Kidney epithelial cell (primary cell): Measurements from ENCODE around the gene KCNK18. TPM values are rescaled to one million over a fixed set of nuclear protein-coding genes. Genes with fewer than 3 reads are reported as not detected.

Experiments
- DNase-seq: peaks from one replicate; pipeline ENCODE4 v3.0.0-alpha.2; 2010; ENCODE audit warnings: low read depth
- H3K27me3 ChIP-seq: 2 replicates; pipeline ENCODE4 v1.6.0; 2011; ENCODE audit warnings: low read length; ENCODE audit not compliant: control insufficient read depth, insufficient read depth
- H3K36me3 ChIP-seq: 2 replicates; pipeline ENCODE4 v1.5.1; 2011; ENCODE audit warnings: low read length; ENCODE audit not compliant: control insufficient read depth, insufficient read depth
- H3K4me3 ChIP-seq: 2 replicates; pipeline ENCODE4 v1.5.1; 2011; ENCODE audit warnings: low read depth, mild to moderate bottlenecking, control low read depth, low read length
- total RNA-seq: library from RNA; depleted of rRNA; stranded (reverse); fragments of >200 nt; gene quantifications from 2 replicates; pipeline ENCODE4 v1.2.3, GENCODE V29; 2015
- TF ChIP-seq, protein P1 (sequence below): IDR thresholded peaks from 2 replicates; pipeline ENCODE4 v1.5.1; 2011; ENCODE audit warnings: mild to moderate bottlenecking, moderate library complexity, low read length, control low read depth, inconsistent platforms; ENCODE audit not compliant: insufficient read depth, poor library complexity, severe bottlenecking

Gene KCNK18
- total RNA-seq, 1 donor from 2014 or later, result not detected

- Histone ChIP-seq H3K36me3 (no peaks in the 10 kb centered on the region), H3K27me3 (peaks cover 78% of the 10 kb centered on the region), H3K4me3 (no peak overlapping the region)
- no peak for DNase-seq
- TF ChIP-seq, protein P1, sequence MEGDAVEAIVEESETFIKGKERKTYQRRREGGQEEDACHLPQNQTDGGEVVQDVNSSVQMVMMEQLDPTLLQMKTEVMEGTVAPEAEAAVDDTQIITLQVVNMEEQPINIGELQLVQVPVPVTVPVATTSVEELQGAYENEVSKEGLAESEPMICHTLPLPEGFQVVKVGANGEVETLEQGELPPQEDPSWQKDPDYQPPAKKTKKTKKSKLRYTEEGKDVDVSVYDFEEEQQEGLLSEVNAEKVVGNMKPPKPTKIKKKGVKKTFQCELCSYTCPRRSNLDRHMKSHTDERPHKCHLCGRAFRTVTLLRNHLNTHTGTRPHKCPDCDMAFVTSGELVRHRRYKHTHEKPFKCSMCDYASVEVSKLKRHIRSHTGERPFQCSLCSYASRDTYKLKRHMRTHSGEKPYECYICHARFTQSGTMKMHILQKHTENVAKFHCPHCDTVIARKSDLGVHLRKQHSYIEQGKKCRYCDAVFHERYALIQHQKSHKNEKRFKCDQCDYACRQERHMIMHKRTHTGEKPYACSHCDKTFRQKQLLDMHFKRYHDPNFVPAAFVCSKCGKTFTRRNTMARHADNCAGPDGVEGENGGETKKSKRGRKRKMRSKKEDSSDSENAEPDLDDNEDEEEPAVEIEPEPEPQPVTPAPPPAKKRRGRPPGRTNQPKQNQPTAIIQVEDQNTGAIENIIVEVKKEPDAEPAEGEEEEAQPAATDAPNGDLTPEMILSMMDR, result no peak
Observed at GRCh38 chr10:117168729-117169128, 28.6 kb upstream of the KCNK18 start.

- Histone ChIP-seq H3K4me3 (no peak overlapping the region), H3K27me3 (peaks cover 75% of the 10 kb centered on the region)
Observed at GRCh38 chr10:117169480-117169879, 27.8 kb upstream of the KCNK18 start.

GRCh38 chr10:117170244-117170643, 27.0 kb upstream of the KCNK18 start:
- no peak for DNase-seq
- no peaks in the 10 kb centered on the region for H3K36me3 ChIP-seq
- peaks cover 68% of the 10 kb centered on the region for H3K27me3 ChIP-seq
- TF ChIP-seq, protein P1, result no peak
- H3K4me3 ChIP-seq, result no peak overlapping the region

More at GRCh38 chr10:117169480-117169879, 27.8 kb upstream of the KCNK18 start:
- H3K36me3 ChIP-seq, result no peaks in the 10 kb centered on the region
- TF ChIP-seq, protein P1, result no peak
- DNase-seq, result no peak

DNA sequence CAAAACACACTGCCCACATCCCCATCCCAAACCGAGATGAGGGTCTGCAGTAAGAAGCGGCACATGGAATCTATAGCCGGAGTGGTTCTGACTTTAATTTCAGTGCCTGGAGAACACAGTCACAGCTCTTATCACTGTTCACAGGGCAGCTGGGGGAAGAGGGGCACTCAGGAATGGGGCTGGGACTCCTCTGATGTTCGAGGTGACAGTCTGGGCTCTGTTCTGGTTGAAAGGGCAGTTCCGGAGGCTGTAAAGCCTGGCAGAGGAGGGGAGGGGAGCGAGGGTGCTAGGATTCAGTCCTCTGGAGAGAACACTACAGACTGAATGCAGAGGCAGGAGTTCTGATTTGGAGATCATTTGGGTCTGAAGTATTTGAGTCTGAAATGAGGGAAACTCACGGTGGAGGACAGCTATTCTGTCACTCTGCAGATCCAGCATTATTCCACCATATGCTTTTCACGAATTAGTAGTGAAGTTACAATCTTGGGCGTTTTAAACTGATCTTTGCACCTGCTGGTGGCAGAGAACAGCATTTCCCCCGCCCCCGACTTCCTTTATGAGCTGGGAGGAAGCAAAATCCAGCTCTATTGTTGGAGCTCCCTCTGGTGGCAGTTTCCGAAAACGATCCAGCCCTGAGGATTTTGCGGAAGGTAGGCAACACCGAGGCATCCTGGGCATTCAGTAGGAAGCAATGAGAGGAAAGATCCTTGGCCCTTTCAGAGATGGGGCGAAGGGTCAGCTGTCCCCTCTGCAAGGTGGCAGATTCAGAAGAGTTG, 22.7 kb upstream of the KCNK18 start:
- H3K4me3 ChIP-seq, result peak overlapping the region; percentile 19
- TF ChIP-seq, protein P1, result peak; percentile 81
- peaks cover 29% of the 10 kb centered on the region for H3K27me3 ChIP-seq
- DNase-seq, result peak; percentile 42
- no peaks in the 10 kb centered on the region for H3K36me3 ChIP-seq

- no peaks in the 10 kb centered on the region for H3K36me3 ChIP-seq
- H3K4me3 ChIP-seq, result peak overlapping the region; percentile 19
- peaks cover 22% of the 10 kb centered on the region for H3K27me3 ChIP-seq
- TF ChIP-seq, protein P1, result no peak
- DNase-seq, result no peak
Observed at GRCh38 chr10:117175215-117175900, 21.9 kb upstream of the KCNK18 start.
